HCT116 (cell line): Measurements from ENCODE around the gene TTLL11. TPM values are rescaled to one million over a fixed set of nuclear protein-coding genes. Genes with fewer than 3 reads are reported as not detected.

Experiments used
- ATAC-seq: fragments of 200-7000 bp; cut with Tn5 transposase; 2 replicates; pipeline ENCODE4 v1.9.1; 2020; ENCODE audit warnings: mild to moderate bottlenecking, moderate library complexity
- BruUV-seq: library from RNA; stranded (reverse); fragments of 400-500 nt; replicated peaks from 2 replicates; lab custom pipeline; 2021; lab: Mats Ljungman, UMichigan
- CTCF ChIA-PET: fragments of 300-600 bp; sonication (Branson Sonifier 250); formaldehyde crosslinking; loops from one replicate; lab custom pipeline; 2021; ENCODE audit warnings: antibody characterized with exemption; lab: Charles Lee
- POLR2A ChIA-PET: fragments of 300-600, 350-600 bp; sonication (Branson Sonifier 250); formaldehyde crosslinking; loops from one replicate; lab custom pipeline; 2021; ENCODE audit warnings: antibody characterized with exemption; lab: Charles Lee
- RAD21 ChIA-PET, 2 experiments: fragments of 300-600 bp; sonication (Branson Sonifier 250); formaldehyde crosslinking; loops; one replicate each; lab custom pipeline; 2023; ENCODE audit warnings: low total read pairs in 2 of 2; ENCODE audit not compliant: uncharacterized antibody in 2 of 2, unreplicated experiment in 2 of 2, low non-redundant PET in 1 of 2; lab: Charles Lee
- DNase-seq: peaks from one replicate; pipeline ENCODE4 v3.0.0-alpha.2; 2010; ENCODE audit warnings: low read depth, low spot score
- H2AFZ ChIP-seq: fragments of 200-600 bp; shearing (Covaris generic), sonication (generic); 2 replicates; pipeline ENCODE4 v1.6.1; 2017; ENCODE audit warnings: low read depth, mixed run types, mixed read lengths, antibody characterized with exemption, low read length; ENCODE audit not compliant: poor library complexity, severe bottlenecking
- H3K27ac ChIP-seq: 2 replicates; pipeline ENCODE4 v1.5.1; 2012; ENCODE audit warnings: low read depth, low read length
- H3K27me3 ChIP-seq: fragments of 200-600 bp; sonication (generic); 2 replicates; pipeline ENCODE4 v1.6.1; 2016; ENCODE audit warnings: mixed run types, low read length, mixed read lengths; ENCODE audit not compliant: insufficient read depth
- H3K36me3 ChIP-seq, 2 experiments: fragments of 200-500 bp in 1 of 2; fragments of 200-600 bp in 1 of 2; sonication (Bioruptor generic) in 1 of 2; sonication (generic) in 1 of 2; 2 replicates each; pipeline versions ENCODE4 v1.5.1 to v1.6.1; 2014 to 2016; ENCODE audit warnings: low read length in 2 of 2, inconsistent platforms in 1 of 2, mixed read lengths in 1 of 2, mixed run types in 1 of 2; ENCODE audit not compliant: insufficient read depth in 2 of 2, control insufficient read depth in 1 of 2
- H3K4me1 ChIP-seq, 2 experiments: fragments of 200-600 bp in 1 of 2; sonication (generic) in 1 of 2; 2 replicates each; pipeline versions ENCODE4 v1.5.1 to v1.6.1; 2012 to 2017; ENCODE audit warnings: low read length in 2 of 2, inconsistent platforms in 1 of 2, mild to moderate bottlenecking in 1 of 2, mixed read lengths in 1 of 2, mixed run types in 1 of 2, moderate library complexity in 1 of 2; ENCODE audit not compliant: insufficient read depth in 2 of 2, control insufficient read depth in 1 of 2
- H3K4me2 ChIP-seq: fragments of 200-600 bp; sonication (generic); 2 replicates; pipeline ENCODE4 v1.6.1; 2017; ENCODE audit warnings: mixed run types, low read length, mixed read lengths
- H3K4me3 ChIP-seq, 2 experiments: fragments of 200-600 bp in 1 of 2; sonication (generic) in 1 of 2; replicated peaks in 1 of 2; 2 replicates each; pipeline ENCODE4 v1.5.1; 2011 to 2016; ENCODE audit warnings: low read length in 2 of 2, control low read depth in 1 of 2, low read depth in 1 of 2, mild to moderate bottlenecking in 1 of 2, mixed read lengths in 1 of 2, mixed run types in 1 of 2
- H3K79me2 ChIP-seq: fragments of 200-600 bp; sonication (generic); 2 replicates; pipeline ENCODE4 v1.6.1; 2017; ENCODE audit warnings: mild to moderate bottlenecking, mixed run types, low read length, moderate library complexity, mixed read lengths; ENCODE audit not compliant: insufficient read depth
- H3K9ac ChIP-seq: fragments of 200-600 bp; sonication (generic); 2 replicates; pipeline ENCODE4 v1.6.1; 2016; ENCODE audit warnings: low read length, mixed read lengths
- H3K9me2 ChIP-seq: fragments of 200-600 bp; sonication (generic), shearing (Covaris generic); 2 replicates; pipeline ENCODE4 v1.6.1; 2017; ENCODE audit warnings: mixed run types, mild to moderate bottlenecking, moderate library complexity; ENCODE audit not compliant: insufficient read depth
- H3K9me3 ChIP-seq, 2 experiments: fragments of 200-500 bp in 1 of 2; fragments of 200-600 bp in 1 of 2; sonication (Bioruptor generic) in 1 of 2; sonication (generic) in 1 of 2; 2 replicates each; pipeline ENCODE4 v1.6.1; 2014 to 2017; ENCODE audit warnings: low read length in 2 of 2, mixed read lengths in 2 of 2, inconsistent platforms in 1 of 2, low read depth in 1 of 2, mild to moderate bottlenecking in 1 of 2, mixed run types in 1 of 2, moderate library complexity in 1 of 2; ENCODE audit not compliant: control insufficient read depth in 1 of 2, insufficient read depth in 1 of 2
- H4K20me1 ChIP-seq: fragments of 200-600 bp; sonication (generic), shearing (Covaris generic); 2 replicates; pipeline ENCODE4 v1.6.1; 2017; ENCODE audit warnings: mixed run types, mild to moderate bottlenecking, moderate library complexity; ENCODE audit not compliant: insufficient read depth
- CBX3 ChIP-seq: IDR thresholded peaks from 2 replicates; pipeline ENCODE4 v1.6.1; 2012; ENCODE audit warnings: low read depth
- CEBPB ChIP-seq: IDR thresholded peaks from 2 replicates; pipeline ENCODE4 v1.6.1; 2012; ENCODE audit warnings: low read depth
- ELF1 ChIP-seq: IDR thresholded peaks from 2 replicates; pipeline ENCODE4 v1.6.1; 2012; ENCODE audit warnings: low read depth, borderline replicate concordance
- EZH2 ChIP-seq: fragments of 200-600 bp; sonication (generic); IDR thresholded peaks from 2 replicates; pipeline ENCODE4 v1.6.1; 2017; ENCODE audit warnings: antibody characterized with exemption, mixed run types
- EZH2phosphoT487 ChIP-seq: fragments of 200-600 bp; IDR thresholded peaks from 2 replicates; pipeline ENCODE4 v1.6.1; 2018; ENCODE audit warnings: antibody characterized with exemption, borderline replicate concordance
- FOSL1 ChIP-seq: IDR thresholded peaks from 2 replicates; pipeline ENCODE4 v1.6.1; 2012; ENCODE audit warnings: low read depth
- JUND ChIP-seq: IDR thresholded peaks from 2 replicates; pipeline ENCODE4 v1.6.1; 2012
- POLR2A ChIP-seq: IDR thresholded peaks from 2 replicates; pipeline ENCODE4 v1.7.0; 2011; ENCODE audit warnings: borderline replicate concordance; ENCODE audit not compliant: insufficient read depth, insufficient read length; ENCODE audit errors: extremely low read depth
- POLR2AphosphoS5 ChIP-seq: IDR thresholded peaks from 2 replicates; pipeline ENCODE4 v1.6.1; 2011; ENCODE audit warnings: mild to moderate bottlenecking, low read depth, low read length, moderate library complexity
- RAD21 ChIP-seq: IDR thresholded peaks from 2 replicates; pipeline ENCODE4 v1.6.1; 2012; ENCODE audit warnings: low read depth, mild to moderate bottlenecking
- SIN3A ChIP-seq: IDR thresholded peaks from 2 replicates; pipeline ENCODE4 v1.6.1; 2012; ENCODE audit warnings: low read depth
- SP1 ChIP-seq: IDR thresholded peaks from 2 replicates; pipeline ENCODE4 v1.6.1; 2012; ENCODE audit warnings: low read depth
- YY1 ChIP-seq: IDR thresholded peaks from 2 replicates; pipeline ENCODE4 v1.6.1; 2011; ENCODE audit warnings: low read length, low read depth, moderate library complexity, mild to moderate bottlenecking; ENCODE audit not compliant: insufficient replicate concordance; ENCODE audit errors: extremely low read depth
- ZNF274 ChIP-seq: fragments of 200-500 bp; sonication (Bioruptor generic); IDR thresholded peaks from 2 replicates; pipeline ENCODE4 v1.6.1; 2014; ENCODE audit warnings: mild to moderate bottlenecking, low read depth, low read length, inconsistent platforms
- intact Hi-C: fragments of 100-400 bp; cut with micrococcal nuclease; formaldehyde crosslinking; loops from 2 replicates; pipeline ENCODE4 v1.10.0; 2022
- total RNA-seq: library from RNA; stranded (reverse); gene quantifications from one replicate; pipeline ENCODE4 v1.2.1, GENCODE V29; 2021; ENCODE audit not compliant: unreplicated experiment
- TF ChIP-seq, protein P1 (sequence below), 3 experiments: fragments of 200-600 bp in 1 of 3; sonication (generic) in 1 of 3; IDR thresholded peaks in 2 of 3; conservative IDR thresholded peaks in 1 of 3; 2 replicates each; pipeline ENCODE4 v1.5.1; 2012 to 2017; ENCODE audit warnings: low read depth in 2 of 3, low read length in 2 of 3, antibody characterized with exemption in 1 of 3, borderline replicate concordance in 1 of 3, control low read depth in 1 of 3, mild to moderate bottlenecking in 1 of 3, mixed read lengths in 1 of 3, mixed run types in 1 of 3, moderate library complexity in 1 of 3; ENCODE audit not compliant: insufficient read depth in 1 of 3
- TF ChIP-seq, protein P2 (sequence below): IDR thresholded peaks from 2 replicates; pipeline ENCODE4 v1.6.1; 2012; ENCODE audit warnings: low read depth
- TF ChIP-seq, protein P3 (sequence below): IDR thresholded peaks from 2 replicates; pipeline ENCODE4 v1.6.1; 2012
- TF ChIP-seq, protein P4 (sequence below): IDR thresholded peaks from 2 replicates; pipeline ENCODE4 v1.6.1; 2012

The TTLL11 gene
- total RNA-seq, 1 experiment from 2014 or later = 2.2 TPM

DNA sequence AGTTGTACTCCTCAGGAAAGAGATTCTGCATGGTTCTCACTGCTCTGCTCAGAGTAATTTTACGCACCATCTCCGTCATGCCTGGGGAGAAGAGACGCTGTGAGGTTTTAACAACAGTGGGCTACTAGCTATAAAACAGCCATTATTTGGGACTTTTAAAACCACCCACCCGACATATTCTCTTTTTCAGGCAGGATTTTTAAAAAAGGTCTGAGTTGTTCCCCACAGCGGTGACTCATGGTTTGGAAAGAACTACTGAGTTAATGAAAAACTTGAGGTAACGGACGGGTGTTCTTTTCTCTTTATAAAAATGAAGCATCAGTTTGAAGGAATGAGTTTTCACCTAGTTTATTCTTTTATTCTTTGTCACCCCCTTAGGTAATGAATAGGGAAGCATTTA lies 61.3 kb downstream of the TTLL11 start (continued):
- TF ChIP-seq EZH2phosphoT487 = no peak
- no peak for TF ChIP-seq YY1
- TF ChIP-seq, protein P1, sequence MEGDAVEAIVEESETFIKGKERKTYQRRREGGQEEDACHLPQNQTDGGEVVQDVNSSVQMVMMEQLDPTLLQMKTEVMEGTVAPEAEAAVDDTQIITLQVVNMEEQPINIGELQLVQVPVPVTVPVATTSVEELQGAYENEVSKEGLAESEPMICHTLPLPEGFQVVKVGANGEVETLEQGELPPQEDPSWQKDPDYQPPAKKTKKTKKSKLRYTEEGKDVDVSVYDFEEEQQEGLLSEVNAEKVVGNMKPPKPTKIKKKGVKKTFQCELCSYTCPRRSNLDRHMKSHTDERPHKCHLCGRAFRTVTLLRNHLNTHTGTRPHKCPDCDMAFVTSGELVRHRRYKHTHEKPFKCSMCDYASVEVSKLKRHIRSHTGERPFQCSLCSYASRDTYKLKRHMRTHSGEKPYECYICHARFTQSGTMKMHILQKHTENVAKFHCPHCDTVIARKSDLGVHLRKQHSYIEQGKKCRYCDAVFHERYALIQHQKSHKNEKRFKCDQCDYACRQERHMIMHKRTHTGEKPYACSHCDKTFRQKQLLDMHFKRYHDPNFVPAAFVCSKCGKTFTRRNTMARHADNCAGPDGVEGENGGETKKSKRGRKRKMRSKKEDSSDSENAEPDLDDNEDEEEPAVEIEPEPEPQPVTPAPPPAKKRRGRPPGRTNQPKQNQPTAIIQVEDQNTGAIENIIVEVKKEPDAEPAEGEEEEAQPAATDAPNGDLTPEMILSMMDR (IDR thresholded peaks at IDR 0.05 in 2 of 3, conservative IDR thresholded peaks at IDR 0.05 in 1 of 3; ENCODE audit: borderline replicate concordance in 1 of 3, insufficient read depth in 1 of 3, low read depth in 2 of 3, low read length in 2 of 3) = no peak
- no peak for TF ChIP-seq ELF1

DNA sequence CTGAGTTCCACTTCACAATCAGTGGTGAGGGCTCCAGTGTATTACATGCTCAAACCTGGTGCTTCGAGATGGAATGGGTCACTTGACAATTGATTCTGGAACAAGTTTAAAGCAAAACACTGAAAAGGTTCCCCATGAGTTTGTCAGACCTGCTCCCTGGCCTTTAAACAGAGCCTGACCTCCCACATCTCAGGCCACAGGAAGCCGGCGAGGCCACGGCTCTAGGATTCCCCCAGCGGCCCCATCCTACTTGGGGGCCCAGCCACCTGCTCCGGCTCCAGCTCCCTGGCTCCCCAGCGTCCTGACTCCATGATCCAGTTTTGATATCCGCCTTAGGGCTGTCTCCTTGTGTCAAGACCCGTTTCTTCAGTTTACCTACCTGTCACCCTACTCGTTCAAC lies 62.0 kb downstream of the TTLL11 start:
- DNase-seq = no peak
- POLR2A ChIA-PET = no interaction called here
- RAD21 ChIA-PET = no interaction called here
- no peak overlapping the region for H3K4me2 ChIP-seq
- no peak for ATAC-seq
- no peaks in the 10 kb centered on the region for H4K20me1 ChIP-seq
- no peaks in the 10 kb centered on the region for H3K9me3 ChIP-seq
- H3K36me3 ChIP-seq = no peaks in the 10 kb centered on the region
- TF ChIP-seq, protein P1 (IDR thresholded peaks at IDR 0.05 in 2 of 3, conservative IDR thresholded peaks at IDR 0.05 in 1 of 3; ENCODE audit: borderline replicate concordance in 1 of 3, insufficient read depth in 1 of 3, low read depth in 2 of 3, low read length in 2 of 3) = no peak
- no peak for TF ChIP-seq FOSL1
- no peak for TF ChIP-seq CEBPB
- TF ChIP-seq POLR2AphosphoS5 = no peak
- TF ChIP-seq, protein P2, sequence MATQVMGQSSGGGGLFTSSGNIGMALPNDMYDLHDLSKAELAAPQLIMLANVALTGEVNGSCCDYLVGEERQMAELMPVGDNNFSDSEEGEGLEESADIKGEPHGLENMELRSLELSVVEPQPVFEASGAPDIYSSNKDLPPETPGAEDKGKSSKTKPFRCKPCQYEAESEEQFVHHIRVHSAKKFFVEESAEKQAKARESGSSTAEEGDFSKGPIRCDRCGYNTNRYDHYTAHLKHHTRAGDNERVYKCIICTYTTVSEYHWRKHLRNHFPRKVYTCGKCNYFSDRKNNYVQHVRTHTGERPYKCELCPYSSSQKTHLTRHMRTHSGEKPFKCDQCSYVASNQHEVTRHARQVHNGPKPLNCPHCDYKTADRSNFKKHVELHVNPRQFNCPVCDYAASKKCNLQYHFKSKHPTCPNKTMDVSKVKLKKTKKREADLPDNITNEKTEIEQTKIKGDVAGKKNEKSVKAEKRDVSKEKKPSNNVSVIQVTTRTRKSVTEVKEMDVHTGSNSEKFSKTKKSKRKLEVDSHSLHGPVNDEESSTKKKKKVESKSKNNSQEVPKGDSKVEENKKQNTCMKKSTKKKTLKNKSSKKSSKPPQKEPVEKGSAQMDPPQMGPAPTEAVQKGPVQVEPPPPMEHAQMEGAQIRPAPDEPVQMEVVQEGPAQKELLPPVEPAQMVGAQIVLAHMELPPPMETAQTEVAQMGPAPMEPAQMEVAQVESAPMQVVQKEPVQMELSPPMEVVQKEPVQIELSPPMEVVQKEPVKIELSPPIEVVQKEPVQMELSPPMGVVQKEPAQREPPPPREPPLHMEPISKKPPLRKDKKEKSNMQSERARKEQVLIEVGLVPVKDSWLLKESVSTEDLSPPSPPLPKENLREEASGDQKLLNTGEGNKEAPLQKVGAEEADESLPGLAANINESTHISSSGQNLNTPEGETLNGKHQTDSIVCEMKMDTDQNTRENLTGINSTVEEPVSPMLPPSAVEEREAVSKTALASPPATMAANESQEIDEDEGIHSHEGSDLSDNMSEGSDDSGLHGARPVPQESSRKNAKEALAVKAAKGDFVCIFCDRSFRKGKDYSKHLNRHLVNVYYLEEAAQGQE = no peak
- TF ChIP-seq SIN3A = no peak
- TF ChIP-seq, protein P3, sequence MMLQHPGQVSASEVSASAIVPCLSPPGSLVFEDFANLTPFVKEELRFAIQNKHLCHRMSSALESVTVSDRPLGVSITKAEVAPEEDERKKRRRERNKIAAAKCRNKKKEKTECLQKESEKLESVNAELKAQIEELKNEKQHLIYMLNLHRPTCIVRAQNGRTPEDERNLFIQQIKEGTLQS = no peak
- TF ChIP-seq RAD21 = no peak
- TF ChIP-seq CBX3 = no peak
- TF ChIP-seq, protein P4, sequence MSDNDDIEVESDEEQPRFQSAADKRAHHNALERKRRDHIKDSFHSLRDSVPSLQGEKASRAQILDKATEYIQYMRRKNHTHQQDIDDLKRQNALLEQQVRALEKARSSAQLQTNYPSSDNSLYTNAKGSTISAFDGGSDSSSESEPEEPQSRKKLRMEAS = no peak
- no peak for TF ChIP-seq POLR2A
- TF ChIP-seq JUND = no peak
- no peak for TF ChIP-seq ZNF274
- no peak for TF ChIP-seq SP1
- TF ChIP-seq EZH2 = no peak
- H2AFZ ChIP-seq = no peak overlapping the region
- CTCF ChIA-PET = no interaction called here
- no peaks in the 10 kb centered on the region for H3K4me1 ChIP-seq
- H3K27me3 ChIP-seq = no peaks in the 10 kb centered on the region
- no TSS peak for BruUV-seq
- H3K27ac ChIP-seq = no peak overlapping the region
- intact Hi-C loops = no loop called here
- no peaks in the 10 kb centered on the region for H3K9me2 ChIP-seq
- H3K9ac ChIP-seq = no peak overlapping the region
- no peaks in the 10 kb centered on the region for H3K79me2 ChIP-seq
- no peak overlapping the region for H3K4me3 ChIP-seq
